RWPE2 (cell line): ENCODE data around the gene PLIN5.

ENCODE experiments used
- ATAC-seq: fragments of 200-7000 bp; cut with Tn5 transposase; 3 replicates; pipeline ENCODE4 v1.9.1; 2021; ENCODE audit warnings: low read depth
- DNase-seq: peaks from one replicate; pipeline ENCODE4 v3.0.0-alpha.2; 2020; ENCODE audit warnings: low spot score
- H3K27ac ChIP-seq: fragments of 450-650 bp; 2 replicates; pipeline ENCODE4 v1.5.1; 2017; ENCODE audit warnings: mild to moderate bottlenecking; ENCODE audit not compliant: poor library complexity, severe bottlenecking
- H3K27me3 ChIP-seq: fragments of 250-450 bp; sonication (Bioruptor Pico); 2 replicates; pipeline ENCODE4 v1.5.1; 2021; ENCODE audit warnings: mild to moderate bottlenecking, moderate library complexity; ENCODE audit not compliant: insufficient read depth, poor library complexity, severe bottlenecking
- H3K36me3 ChIP-seq: fragments of 250-450 bp; sonication (Bioruptor Pico); 2 replicates; pipeline ENCODE4 v1.5.1; 2020; ENCODE audit warnings: low read depth, mild to moderate bottlenecking, moderate library complexity
- H3K4me1 ChIP-seq: fragments of 250-450 bp; sonication (Bioruptor Pico); 2 replicates; pipeline ENCODE4 v1.5.1; 2021; ENCODE audit warnings: mild to moderate bottlenecking, moderate library complexity; ENCODE audit not compliant: insufficient read depth, poor library complexity, severe bottlenecking
- H3K4me3 ChIP-seq: fragments of 250-450 bp; sonication (Bioruptor Pico); 2 replicates; pipeline ENCODE4 v1.5.1; 2021; ENCODE audit warnings: mild to moderate bottlenecking, moderate library complexity; ENCODE audit not compliant: severe bottlenecking
- H3K9me3 ChIP-seq: fragments of 250-450 bp; sonication (Bioruptor Pico); 2 replicates; pipeline ENCODE4 v1.5.1; 2021; ENCODE audit warnings: mild to moderate bottlenecking, moderate library complexity; ENCODE audit not compliant: severe bottlenecking
- CTCF ChIP-seq: fragments of 450-650 bp; IDR thresholded peaks from one replicate; pipeline ENCODE4 v1.5.1; 2017; ENCODE audit warnings: mild to moderate bottlenecking, moderate library complexity; ENCODE audit not compliant: poor library complexity, severe bottlenecking

The PLIN5 gene

DNA sequence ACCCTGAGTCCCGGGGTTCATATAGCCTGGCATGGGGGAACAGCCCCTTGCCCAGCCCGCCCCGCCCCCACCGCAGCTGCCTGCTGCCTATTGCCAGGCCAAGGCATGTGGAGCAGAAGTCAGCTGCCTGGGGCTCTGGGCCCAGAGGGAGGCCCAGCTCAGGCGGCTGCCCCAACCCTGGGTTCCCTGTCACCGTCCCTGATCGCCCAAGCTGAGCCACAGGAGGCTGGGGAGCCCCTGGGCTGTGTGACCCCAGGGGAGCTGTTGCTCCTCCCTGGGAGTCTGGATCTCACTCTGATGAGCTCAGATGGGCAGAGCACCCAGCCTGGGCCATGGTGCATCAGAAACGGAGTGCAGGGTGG, 18.1 kb downstream of the PLIN5 start:
- H3K4me1 ChIP-seq, result peaks cover 10% of the 10 kb centered on the region
- DNase-seq, result no peak
- no peaks in the 10 kb centered on the region for H3K27me3 ChIP-seq

DNA sequence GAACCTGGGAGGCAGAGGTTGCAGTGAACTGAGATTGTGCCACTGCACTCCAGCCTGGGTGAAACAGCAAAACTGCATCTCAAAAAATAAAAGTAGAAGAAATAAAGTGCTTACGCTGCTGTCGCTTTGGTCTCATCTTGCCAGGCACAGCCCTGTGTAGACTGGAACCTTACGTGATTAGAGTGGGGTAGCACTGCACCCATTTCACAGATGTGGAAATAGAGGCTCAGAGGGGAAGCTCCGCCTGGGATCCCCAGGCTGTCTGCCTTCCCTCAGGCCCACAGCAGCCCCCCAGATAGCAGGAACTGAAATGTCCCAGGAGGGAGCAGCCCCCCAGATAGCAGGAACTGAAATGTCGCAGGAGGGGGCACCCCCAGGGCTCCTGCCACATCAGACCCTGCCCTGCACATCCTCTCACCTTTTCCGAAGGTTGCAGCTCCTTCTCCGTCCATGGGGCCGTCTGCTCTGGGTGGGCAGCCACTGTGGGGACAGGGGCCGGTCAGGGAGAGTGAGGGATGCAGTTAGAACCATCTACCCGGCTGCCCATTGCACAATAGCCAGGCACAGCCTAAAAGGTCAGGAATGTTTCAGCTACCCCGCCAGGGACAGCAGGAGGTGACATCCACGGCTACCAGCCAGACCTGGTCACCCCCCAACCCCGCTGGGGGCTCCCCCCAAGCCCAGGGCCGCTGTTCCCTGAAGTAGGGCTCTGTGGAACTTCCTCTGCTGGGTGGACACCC, 18.7 kb downstream of the PLIN5 start:
- no peak for TF ChIP-seq CTCF
- H3K9me3 ChIP-seq, result no peaks in the 10 kb centered on the region
- no peaks in the 10 kb centered on the region for H3K36me3 ChIP-seq
- no peaks in the 10 kb centered on the region for H3K27me3 ChIP-seq
- ATAC-seq, result no peak
- H3K4me3 ChIP-seq, result no peak overlapping the region
- no peak overlapping the region for H3K27ac ChIP-seq
- DNase-seq, result no peak
- H3K4me1 ChIP-seq, result peaks cover 10% of the 10 kb centered on the region

More for the DNA sequence above, 18.1 kb downstream of the PLIN5 start:
- Histone ChIP-seq H3K27ac (no peak overlapping the region), H3K36me3 (no peaks in the 10 kb centered on the region), H3K4me3 (no peak overlapping the region), H3K9me3 (no peaks in the 10 kb centered on the region)
- ATAC-seq, result no peak
- no peak for TF ChIP-seq CTCF

DNA sequence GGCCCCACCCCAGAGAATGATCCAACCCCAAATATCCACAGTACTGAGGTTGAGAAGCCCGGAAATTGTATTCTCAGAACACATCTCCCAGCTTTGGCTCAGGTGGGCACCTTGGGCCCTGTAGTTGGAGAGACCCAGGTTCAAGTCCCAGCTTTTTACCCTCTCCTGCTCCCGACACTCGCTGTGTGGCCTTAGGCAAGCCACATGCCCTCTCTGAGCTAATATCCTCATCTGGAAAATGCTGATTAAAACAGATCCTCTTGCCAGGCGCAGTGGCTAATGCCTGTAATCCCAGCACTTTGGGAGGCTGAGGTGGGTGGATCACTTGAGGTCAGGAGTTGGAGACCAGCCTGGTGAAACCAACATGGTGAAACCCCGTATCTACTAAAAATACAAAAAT, 19.3 kb downstream of the PLIN5 start:
- ATAC-seq (no peak), DNase-seq (no peak)
- Histone ChIP-seq H3K36me3 (no peaks in the 10 kb centered on the region), H3K27ac (no peak overlapping the region), H3K27me3 (no peaks in the 10 kb centered on the region), H3K9me3 (no peaks in the 10 kb centered on the region), H3K4me1 (peaks cover 10% of the 10 kb centered on the region), H3K4me3 (no peak overlapping the region)
- TF ChIP-seq CTCF, result no peak

DNA sequence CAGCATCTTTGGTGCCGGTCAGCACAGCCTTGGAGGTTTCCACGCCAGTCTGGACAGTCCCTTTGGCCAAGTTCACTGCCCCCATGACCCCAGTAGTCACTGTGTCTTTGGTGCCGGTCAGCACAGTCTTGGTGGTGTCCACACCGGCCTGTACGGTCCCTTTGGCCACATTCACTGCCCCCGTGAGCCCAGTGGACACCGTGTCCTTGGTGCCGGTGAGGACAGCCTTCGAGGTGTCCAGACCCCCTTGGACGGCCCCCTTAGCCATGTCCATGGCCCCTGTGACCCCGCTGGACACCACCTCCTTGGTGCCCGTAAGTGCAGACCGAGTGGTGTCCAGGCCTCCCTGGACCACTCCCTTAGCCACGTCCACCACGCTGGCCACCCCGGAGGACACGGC, 21.8 kb downstream of the PLIN5 start:
- no peaks in the 10 kb centered on the region for H3K36me3 ChIP-seq

More for the DNA sequence above, 21.8 kb downstream of the PLIN5 start:
- DNase-seq (no peak), ATAC-seq (no peak)
- no peaks in the 10 kb centered on the region for H3K4me1 ChIP-seq
- no peaks in the 10 kb centered on the region for H3K27me3 ChIP-seq
- no peak overlapping the region for H3K4me3 ChIP-seq
- no peak for TF ChIP-seq CTCF
- no peaks in the 10 kb centered on the region for H3K9me3 ChIP-seq
- no peak overlapping the region for H3K27ac ChIP-seq
